HuH-7.5 (cell line): ENCODE data around the gene PKIG.

Experiments
- DNase-seq: peaks from one replicate; pipeline ENCODE4 v3.0.0; 2011; ENCODE audit warnings: low spot score

PKIG gene

DNA sequence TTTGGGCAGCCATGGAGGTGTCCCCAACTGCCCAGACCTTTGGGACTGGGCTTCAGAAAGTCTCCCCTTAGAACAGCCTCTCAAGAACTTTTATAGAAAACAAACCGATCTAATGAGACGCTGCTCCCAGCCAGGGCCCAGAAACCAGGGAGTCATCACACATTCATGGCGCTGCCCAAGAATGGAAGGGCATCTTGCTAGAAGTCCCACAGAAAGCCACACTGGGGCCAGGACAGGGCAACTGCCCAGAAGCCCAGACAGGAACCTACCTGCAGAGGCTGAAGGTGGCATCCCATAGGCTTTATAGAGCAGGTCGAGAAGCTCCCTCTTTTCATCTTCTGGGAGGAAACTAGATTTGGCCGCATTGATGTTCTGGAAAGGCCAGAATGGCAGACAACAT is 37.7 kb downstream of the PKIG start:
- no peak for DNase-seq

DNA sequence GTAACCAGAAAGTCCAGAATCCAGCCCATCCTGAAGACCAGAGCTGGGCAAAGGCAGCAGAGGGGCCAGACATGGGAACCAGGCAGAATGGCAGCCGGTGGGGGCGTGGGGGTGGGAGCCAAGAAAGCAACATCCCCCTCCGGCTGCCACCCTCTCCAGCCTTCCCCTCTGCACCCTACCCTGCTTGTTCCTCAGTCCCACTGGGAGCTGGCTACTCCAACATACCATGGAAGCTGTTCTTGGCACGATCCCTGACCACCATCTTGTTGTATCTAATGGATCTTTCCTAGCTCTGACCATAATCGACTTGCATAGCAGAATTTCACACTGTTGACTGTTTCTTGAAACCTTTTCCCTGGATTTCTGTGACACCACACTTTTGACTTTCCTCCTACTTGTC is 38.9 kb downstream of the PKIG start:
- DNase-seq: no peak

DNA sequence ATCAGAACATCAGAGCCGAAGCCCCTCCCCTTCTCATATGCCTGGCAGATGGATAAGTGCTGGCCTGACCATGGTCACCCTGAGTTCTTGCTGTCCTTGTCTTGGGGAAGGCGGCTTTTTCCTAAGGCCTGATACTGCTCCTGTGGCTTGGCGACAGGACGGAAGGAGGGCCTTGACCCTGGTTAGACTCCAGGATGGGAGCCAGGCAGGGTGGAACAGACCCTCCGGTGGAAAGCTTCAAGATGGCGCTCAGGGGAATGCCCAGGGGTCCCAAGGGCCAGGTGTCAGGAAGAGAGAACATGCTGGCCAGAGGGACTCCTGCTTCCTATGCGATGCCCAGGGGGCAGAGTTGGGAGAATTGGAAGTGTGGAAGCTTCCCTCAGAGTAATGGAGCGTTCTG is 39.6 kb downstream of the PKIG start:
- no peak for DNase-seq

GRCh38 chr20:44622501-44623270 is 40.3 kb downstream of the PKIG start:
- DNase-seq: no peak

- no peak for DNase-seq
These were observed 41.8 kb downstream of the PKIG start for GRCh38 chr20:44624152-44624551.

DNA sequence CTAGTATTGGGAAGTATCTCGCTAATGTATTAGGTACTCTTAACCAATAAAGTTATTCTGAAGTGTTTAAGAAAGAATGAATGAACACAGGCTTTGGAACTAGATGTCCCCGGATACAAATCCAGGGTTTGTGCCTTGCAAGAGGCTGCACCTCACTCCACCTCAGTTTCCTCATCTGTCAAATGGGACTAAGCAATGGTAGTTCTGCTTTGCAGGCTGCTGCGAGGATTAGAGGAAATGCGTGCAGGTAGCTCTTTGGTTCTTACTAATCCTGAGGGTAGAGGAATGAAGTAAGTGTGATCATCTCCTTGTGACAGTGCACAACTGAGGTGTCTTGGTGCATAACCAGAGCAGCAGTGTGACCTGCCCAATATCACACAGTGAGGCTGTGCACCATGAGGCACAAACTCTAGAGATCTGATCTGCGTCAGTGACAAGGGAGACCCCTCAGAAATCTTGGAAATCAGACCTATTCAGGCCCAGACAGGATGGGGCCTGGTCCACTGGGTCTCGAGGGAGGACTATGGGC is 42.4 kb downstream of the PKIG start:
- DNase-seq: no peak

- DNase-seq: no peak
These were observed 43.0 kb downstream of the PKIG start for GRCh38 chr20:44625361-44625760.

GRCh38 chr20:44626278-44626677 is 43.9 kb downstream of the PKIG start:
- no peak for DNase-seq

DNA sequence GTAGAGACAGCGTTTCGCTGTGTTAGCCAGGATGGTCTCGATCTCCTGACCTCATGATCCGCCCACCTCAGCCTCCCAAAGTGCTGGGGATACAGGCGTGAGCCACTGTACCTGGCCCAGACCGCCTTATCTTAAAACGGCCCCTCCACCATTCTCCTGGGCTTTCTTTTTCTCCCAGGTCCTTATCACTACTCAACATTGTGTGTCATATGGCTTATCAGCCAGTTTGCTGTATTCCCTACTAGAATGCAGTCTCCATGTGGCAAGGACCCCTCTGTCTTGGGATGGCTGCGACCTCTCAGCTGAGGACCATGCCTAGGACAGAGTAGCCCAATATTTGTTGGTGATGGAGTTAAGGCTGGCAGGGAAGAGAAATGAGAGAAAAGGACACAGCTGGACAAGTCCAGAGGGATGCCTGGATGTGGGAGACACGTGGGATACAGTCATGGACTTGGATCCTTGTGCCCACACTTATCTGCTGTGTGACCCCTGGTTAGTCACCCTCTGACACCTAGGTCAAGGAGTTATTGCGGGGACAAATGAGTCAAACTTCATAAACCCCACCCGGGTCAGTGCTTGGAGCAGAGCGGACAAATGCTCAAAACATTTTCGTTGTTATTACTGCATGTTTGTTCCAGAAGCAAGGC is 45.1 kb downstream of the PKIG start:
- no peak for DNase-seq

- no peak for DNase-seq
These were observed 46.6 kb downstream of the PKIG start for GRCh38 chr20:44629017-44629385.

DNA sequence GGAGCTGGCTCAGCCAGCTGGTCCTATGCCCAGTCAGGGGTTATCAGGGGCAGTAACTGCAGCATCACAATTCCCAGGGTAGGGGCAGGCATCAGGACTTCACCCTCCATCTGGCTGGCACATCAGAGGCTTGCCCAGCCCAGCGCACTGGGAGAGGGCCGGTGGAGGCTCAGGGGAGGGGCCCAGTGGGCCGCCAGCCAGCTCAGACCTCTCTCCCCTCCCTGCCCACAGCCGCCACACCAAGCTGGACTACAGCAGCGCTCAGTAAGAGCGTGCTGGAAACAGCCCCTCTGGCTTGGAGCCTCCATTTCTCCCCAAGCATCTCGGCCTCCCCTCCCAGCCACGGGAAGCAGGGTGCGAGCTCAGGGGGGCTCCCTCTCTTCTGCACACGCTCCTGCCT is 47.2 kb downstream of the PKIG start:
- DNase-seq: no peak

GRCh38 chr20:44630297-44630696 is 47.9 kb downstream of the PKIG start:
- DNase-seq: no peak

- no peak for DNase-seq
These were observed 49.8 kb downstream of the PKIG start for GRCh38 chr20:44632103-44632752.

DNA sequence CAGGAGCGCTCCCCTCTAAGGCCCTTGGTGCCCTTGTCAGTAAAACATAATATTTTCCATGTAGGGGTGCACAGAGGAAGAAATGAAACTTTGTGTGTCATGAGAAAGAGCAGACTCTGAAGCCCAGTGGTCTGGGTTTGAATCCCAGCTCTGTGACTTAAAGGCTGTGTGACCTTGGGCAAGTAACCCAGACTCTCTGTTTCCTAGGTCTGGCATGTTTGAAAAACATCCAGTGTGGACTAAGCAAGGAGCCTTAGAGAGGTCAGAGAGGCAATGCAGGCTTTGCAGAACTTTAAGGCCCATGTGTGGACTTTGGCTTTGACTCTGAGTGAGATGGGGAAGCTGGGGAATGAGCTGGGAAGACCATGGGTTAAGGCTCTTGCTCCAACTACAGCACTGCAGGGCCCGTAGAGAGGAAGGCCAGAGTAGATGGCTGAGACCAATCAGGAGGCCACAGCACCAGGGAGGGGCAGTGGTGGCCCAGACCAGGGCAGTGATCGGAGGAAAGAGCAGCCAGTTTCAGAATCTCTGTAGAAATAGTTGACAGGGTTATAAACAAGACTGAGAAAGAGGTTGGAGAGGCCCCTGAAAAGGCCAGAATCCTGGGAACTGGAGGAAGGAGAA is 50.9 kb downstream of the PKIG start:
- DNase-seq: no peak

GRCh38 chr20:44633872-44634600 is 51.7 kb downstream of the PKIG start:
- no peak for DNase-seq

GRCh38 chr20:44635877-44636276 is 53.5 kb downstream of the PKIG start:
- DNase-seq: no peak

- DNase-seq: no peak
These were observed 54.7 kb downstream of the PKIG start for GRCh38 chr20:44637042-44637441.

- DNase-seq: no peak
These were observed 55.4 kb downstream of the PKIG start for GRCh38 chr20:44637522-44638372.

DNA sequence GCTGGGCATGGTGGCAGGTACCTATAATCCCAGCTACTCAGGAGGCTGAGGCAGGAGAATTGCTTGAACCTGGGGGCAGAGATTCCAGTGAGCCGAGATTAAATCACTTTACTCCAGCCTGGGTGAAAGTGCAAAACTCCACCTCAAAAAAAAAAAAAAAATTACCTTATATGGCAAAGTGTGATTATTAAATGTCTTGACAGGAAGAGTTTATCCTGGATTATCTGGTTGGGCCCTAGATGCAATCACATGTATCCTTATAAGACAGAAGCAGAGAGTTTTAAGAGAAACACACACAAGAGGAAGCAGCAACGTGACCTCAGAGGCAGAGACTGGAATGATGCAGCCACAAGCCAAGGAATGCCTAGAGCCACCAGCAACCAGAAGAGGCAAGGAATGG is 58.1 kb downstream of the PKIG start:
- DNase-seq: no peak

DNA sequence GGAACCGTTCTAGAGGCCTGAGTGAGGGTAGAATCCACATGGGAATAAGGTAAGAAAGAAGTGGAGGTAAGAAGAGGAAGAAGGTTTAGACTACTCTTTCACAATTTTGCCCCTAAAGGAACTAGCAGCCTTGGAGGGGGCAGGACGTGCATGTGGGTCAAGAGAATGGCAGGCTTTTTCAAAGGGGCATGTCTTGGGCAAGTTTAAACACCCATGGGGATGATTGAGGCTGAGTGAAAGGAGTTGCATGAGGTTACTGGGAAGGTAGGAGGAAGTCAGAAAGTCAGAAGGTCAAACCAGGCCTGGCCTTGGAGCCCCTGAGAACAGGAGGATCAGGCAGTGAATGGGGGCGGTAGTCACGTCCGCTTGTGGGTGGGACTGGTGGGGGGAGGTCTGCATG is 58.9 kb downstream of the PKIG start:
- no peak for DNase-seq
